NCI-H510A (cell line): ENCODE data around the gene SH3PXD2A.
A peak's percentile ranks its signal among the peaks of the same experiment; 100 is the strongest.
"Not testable (repeated sequence)": the region's sequence is repeated elsewhere in the genome, so short reads cannot be mapped to it uniquely, and the experiment has no call there.

Experiments
- DNase-seq: peaks from one replicate; lab custom pipeline; 2025; lab: John Stamatoyannopoulos, UW

Gene SH3PXD2A

DNA sequence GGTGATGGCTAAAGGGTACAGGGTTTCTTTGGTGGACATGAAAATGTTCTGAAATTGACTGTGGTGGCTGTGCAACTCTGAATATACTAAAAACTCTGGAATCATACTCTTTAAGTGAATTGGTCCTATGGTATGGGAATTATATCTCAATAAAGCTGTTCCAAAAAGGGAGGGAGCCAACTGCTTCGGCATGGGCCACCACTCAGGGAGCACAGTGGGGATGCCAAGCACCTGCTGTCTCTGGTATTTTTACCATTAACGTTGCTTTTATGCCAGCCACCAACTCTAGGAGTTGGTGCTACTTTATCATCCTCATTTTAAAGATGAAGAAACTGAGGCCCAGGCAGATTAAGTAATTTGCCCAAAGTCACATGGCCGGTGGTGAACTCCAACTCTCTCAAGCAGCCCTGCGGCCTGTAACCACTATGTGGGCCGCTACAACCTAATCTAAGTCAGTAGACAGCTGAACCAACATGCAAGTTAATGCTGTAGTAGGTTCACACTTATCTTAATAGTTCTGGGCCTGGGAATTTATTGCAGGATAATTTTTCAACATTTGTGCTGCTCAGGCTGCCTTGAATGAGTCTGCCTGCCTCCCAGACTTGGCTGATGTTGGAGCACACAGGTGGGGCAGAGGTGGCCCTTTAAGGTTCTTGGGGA, 20.8 kb downstream of the SH3PXD2A start:
- DNase-seq: no peak

DNA sequence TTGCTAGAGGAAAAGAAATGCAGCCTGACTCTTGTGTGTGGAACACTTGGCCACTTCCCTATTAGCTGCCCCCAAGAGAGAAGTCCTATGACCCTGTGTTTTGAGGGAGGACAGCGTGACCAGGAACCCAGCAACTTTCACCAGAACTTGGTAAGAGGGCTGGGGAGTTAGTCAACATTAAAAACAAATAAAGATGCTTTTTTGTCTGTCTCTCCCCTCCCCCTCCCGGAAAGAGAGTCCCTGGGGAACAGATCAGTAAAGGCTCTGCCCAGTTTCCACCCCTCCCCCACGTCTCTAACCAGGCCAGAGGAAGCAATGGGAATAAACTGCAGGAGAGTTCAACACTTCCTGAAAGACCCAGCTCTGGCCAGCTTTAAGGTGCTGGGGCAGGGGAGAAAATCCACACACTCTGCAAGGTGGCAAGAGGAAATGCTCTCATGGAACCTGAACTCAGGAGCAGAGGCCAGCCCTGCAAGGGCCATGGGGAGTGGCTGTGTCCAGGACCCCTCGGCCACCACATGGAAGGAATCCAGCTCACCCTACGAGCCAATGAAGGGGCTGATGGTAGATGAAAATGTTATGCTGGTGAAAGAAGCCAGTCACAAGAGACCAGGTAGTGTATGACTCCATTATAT, 21.5 kb downstream of the SH3PXD2A start:
- DNase-seq: peak; percentile 24

DNA sequence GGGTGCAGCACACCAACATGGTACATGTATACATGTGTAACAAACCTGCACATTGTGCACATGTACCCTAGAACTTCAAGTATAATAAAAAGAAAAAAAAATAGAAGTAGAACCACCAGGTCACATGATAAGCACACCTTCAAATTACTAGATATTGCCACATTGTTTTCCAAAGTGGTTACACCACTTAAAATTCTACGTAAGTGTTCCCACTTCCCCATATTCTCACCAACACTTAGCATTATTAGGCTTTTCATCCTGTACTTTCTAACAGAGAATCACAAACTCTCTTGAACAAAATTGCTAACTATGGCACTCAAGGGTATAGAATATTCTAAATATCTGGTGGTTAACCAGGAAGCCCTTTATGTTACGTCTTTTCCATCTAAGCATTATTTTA, 22.6 kb downstream of the SH3PXD2A start:
- DNase-seq: no peak

DNA sequence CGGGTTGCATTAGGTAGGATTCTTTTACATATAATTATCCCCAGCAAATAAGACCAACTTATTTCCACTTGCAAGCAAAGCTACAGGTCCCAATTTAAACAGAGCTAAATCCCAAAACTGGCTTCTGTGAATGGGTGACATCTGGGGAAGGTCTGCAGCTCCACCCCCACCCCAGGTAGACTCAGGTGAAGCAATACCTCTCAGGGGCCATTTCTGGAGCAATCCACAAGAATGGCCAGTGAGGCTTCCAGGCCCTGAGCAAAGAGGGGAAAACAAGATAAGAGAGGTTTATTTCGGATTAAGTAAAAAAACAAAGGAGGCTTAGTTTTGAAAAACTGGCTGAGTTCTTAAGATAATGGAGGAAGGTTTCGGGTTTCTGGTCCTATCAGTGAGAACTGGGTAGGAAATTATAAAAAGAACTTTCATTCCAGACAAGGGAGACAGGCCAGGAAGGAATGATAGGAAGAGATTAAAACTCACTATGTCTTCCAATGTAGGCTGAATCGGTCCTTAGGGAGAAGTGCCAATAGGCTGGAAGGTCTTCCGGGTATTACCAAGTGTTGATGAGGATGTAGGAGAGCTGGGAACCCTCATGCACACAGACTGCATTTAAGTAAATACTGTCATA, 25.4 kb downstream of the SH3PXD2A start:
- DNase-seq: no peak

DNA sequence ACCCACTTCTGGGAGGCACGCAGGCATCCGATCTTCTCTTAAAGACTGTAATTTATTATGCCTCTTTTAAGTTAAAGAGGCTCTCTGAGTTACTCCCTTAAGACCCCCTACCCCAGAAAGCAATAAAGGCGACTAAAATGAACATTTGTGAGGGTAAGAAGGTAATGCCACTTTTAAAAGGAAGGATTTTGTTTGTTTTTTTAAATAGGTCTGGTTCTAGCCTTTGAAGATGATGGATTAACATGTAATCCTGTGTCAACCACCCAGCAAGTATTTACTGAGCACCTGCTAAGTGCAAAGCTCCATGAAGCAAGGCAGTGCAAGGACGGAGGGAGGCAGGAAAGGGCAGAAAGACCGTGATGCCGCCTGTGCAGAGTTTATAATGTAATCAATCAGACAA, 26.1 kb downstream of the SH3PXD2A start:
- no peak for DNase-seq

DNA sequence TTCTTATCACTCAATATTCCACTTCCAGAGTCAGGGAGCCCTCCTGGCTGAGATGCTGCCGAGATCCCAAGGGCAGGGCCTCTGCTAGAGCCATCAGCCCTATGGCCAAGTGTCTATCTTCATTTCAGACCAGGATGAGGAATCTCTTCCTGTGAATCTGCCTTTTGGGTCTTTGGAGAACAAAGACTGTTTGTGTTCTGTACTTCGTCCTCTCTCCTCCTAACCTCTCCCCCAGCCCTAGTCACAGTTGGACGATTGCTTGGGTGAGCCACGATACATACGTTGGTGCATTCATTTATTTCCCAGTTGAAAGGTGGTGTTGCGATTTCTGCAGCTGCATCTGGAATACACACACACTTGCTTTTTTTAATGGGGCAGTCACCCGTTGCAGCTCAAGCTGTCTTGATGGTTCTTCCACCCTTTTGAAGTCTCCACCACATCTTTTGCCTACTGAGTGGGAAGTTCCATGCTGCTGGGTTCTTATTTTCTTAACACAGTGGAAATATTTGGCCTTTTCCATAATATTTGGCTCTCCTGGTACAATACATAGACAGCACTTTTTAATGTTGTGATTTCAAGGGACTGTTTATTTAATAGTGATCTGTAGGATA, 26.7 kb downstream of the SH3PXD2A start:
- no peak for DNase-seq

DNA sequence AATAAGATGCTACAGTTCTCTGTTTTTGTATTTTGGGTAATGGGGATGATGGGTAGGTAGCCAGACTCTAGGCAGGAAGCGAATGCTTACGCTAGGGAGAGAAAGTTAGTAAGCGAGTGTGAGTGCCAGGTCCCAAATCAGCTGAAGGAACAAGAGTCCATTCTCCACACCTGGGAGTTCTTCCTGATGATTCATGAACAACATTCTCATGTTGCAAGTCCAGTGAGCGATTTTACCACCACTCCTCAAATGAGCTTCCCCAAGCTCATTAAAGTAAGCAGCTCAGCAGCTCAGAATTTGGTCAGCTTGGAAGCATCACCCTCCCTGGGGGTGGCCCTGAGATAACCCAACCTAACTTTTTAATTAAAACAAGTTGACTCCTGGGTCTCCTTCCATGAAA, 27.3 kb downstream of the SH3PXD2A start:
- no peak for DNase-seq

DNA sequence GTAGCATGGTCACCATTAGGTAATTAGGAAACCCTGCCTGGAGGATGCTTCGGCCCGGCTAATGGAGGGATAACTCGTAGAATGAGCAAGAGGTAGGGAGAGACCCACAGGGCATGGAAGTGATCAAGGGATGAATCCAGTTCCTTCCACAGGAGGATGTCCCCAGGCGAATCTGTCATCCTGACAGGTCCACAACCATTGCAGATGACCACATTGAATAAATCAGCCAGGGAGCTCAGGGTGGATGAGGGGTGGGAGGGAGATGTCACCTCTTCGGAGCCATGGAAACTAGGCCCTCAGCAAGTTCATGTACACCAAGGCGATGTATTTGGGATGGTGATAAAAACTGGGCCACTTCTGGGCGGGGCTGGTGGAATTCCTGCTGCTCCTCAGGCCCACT, 28.5 kb downstream of the SH3PXD2A start:
- no peak for DNase-seq

DNA sequence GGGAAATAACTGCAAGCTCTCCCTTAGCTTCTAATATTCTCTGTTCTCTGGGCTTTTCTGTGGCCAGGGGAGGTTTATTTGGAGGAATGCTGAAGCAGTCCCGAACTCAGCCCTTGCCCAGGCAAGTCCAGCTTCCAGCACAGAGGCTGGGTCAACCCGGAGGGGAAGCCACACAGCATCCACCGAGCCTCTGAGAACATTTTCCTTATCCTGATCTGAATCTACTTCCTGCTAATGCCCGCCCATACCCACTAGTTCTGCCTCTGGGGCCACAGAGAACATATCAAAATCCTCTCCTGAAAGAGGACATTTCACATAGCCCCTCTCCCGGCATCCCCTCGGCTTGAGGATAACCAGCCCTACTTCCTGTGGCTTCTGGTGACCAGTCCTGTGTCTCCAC, 31.1 kb downstream of the SH3PXD2A start:
- DNase-seq: no peak

DNA sequence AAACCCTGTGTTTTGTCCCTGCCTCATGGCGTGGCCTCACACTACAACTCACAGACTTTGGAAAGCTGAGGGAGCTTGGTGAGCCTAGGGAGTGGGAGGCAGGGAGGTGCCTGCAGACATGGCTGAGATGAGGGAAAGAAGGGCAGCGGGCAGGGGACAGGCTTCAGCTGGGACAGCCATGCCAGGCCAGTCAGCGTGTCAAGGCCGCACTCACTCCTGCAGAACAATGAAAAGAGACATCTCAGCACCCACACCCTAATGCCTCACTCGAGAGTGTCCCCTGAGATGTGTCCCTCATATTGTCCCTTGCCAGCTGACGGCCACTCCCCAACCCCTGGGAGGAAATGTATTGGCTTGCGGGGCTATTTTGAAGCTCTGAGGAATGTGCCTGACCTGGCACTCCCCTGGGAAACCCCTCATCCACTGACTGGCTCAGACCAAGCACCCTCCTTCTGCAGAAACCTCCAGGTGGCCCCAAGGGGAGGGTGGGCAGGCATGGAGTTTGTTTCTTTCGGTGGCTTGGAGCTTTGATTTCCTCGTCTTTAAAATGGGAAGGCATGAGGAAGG, 31.6 kb downstream of the SH3PXD2A start:
- DNase-seq: no peak

DNA sequence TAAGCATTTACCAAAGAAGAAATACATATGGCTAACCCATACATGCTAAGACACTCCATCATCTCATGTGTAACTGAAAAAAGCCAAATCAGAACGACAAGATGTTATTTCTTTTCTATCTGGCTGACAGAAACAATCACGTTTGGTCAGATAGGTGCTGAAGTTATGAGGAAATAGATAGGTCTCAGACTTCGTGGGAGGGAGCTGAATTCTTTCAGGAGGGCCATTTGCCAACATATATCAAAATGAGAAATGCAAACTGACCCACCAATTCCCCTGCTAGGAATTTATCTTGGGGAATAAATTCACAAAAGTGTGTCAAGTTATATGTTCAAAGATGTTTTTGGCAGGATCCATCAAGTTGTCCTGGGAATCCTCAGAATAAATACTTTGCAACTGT, 32.6 kb downstream of the SH3PXD2A start:
- no peak for DNase-seq

DNA sequence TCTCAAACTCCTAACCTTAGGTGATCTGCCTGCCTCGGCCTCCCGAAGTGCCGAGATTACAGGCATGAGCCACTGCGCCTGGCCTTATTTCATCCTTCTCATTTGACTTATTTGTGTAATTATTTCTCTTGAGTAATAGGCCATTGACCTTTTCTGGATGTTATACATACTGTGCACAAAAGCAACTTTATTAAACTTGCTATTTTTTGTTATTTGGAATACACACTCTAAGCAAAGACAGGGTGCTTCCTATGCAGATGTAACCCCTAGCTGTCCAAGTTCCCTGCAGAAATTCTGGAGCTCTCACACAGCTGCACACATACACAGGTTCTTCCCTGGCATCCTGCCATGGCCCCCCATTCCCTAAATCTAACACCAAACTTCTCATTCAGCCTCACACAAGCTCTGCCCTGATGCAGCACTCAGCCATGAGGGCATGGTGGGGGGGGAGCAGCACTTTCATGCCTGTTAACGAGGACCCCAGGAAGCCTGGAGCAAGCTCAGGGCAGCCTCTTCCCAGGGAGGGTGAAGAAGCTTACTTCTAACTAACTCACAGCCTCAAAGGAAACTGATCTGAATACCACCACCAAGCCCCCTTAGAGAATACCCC, 33.2 kb downstream of the SH3PXD2A start:
- DNase-seq: no peak

DNA sequence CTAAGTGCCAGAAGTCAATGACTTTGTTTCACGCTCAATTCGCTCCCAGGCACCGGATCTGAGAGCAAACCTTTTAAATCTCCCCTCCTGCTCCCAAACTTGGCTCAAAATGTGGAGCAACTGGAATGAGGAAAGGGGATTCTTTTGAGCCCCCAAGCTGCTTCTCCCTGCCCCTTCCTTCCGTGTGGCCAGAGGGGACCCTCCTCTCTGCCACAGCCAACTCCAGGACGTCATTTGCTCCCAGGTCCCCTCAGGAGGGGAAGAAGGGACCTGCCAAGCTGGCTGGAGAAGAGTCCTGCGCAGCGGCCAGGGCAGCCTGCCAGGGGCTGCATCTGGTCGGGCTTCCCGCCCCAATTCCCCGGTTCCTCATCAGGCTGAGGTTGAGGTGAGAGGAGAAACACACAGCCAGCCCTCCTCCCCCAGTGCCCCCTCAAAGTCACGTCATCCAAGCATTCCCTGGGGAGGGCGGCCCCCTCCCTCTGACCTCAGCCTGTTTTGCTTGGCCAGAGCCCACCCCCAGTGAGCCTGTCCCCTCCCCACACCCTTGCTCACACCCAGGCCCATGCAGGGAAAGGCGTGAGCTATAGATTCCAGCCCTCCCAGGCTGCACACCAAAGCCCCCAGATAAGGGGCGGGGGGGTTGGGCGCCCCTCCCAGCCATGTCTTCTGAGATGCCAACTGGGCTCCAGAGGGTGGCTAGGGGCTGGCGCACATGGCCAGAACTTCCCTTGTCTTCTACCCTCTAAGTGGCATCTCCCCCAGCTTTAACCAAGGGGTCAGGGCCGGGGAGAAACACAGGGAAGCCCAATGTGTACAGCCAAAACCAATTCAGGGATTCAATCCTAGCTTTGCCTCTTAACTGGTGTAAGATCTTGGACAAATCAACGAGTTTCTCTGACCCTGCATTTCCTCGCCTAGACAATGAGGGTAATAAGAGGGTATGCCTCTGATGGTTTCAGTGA, 35.0 kb downstream of the SH3PXD2A start:
- no peak for DNase-seq

DNA sequence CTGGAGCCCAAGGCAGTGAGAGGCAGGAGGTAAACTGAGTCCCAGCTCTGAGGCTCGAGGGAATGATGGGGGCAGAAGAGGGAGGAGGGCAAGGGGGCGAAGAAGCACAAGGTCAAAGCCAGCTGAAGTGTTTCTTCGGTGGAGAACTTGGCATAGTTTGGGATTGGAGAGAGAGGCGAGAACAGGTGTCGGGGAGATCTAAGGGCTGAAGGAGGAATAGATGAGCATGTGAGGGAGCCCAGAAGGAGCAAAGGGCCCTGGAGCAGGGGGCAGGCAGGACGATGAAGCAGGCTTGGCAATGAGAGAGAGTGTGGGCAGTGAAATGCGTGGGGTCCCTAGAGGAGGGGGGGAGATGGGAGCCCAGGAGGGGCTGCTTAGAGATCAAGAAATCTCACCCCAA, 35.9 kb downstream of the SH3PXD2A start:
- no peak for DNase-seq

DNA sequence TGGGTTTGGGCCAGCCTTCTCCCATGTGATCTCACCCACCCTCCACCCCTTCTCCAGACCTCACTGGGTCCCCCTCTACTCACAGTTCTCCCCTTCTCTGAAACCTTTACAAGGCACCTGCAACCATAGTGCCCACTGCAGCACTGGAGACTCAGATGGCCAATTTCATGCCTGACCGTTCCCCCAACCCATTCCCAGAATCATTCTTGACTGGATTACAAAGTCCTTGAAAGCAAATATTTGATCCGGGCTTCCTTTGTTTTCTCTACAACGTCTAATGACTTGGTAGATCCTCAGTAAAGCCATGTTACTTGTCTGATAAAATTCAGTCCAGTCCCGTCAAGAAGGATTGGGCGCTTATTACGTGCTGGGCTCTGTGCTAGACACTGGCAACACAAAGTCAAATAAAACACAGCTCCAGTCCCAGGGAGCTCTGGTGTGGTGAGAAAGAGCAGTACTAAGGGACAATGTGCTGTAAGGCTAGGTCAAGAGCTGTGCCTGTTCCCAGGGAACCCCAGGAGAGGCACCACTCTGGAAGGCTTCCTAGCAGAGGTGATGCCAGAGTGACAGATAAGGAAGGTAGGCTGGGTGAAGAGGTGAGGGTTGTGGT, 36.5 kb downstream of the SH3PXD2A start:
- DNase-seq: no peak

DNA sequence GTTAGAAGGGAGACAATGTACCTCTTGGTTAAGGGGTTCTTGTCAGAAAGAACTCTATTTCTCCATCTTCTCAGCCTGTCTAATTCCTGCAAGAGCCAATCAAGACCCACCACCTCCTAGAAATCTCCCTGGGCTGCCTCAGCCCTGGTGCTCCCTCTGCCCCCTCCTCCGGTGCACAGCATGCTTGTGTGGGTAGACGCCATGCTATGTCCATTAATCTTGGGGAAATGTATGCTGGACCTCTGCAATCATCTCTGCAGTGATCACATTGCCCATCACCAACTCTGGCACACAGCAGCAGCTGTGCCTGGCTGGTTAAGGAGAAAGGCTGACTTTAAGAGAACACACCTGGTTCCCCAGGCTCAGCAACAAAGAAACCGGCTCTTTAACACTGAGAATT, 37.3 kb downstream of the SH3PXD2A start:
- no peak for DNase-seq

DNA sequence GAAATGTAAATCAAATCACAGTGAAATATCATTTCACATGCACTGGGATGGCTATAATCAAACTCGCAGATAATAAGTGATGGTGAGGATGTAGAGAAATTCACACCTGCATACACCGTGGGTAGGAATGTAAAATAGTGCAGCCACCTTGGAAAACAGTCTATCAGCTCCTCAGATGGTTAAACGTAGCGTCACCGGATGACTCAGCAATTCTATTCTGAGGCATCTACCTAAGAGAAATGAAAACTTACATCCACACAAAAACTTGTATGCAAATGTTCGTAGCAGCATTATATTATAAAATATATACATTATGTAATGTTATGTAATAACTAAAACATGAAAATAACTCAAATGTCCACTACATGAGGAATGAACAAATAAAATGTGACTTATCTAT, 38.9 kb downstream of the SH3PXD2A start:
- no peak for DNase-seq

DNA sequence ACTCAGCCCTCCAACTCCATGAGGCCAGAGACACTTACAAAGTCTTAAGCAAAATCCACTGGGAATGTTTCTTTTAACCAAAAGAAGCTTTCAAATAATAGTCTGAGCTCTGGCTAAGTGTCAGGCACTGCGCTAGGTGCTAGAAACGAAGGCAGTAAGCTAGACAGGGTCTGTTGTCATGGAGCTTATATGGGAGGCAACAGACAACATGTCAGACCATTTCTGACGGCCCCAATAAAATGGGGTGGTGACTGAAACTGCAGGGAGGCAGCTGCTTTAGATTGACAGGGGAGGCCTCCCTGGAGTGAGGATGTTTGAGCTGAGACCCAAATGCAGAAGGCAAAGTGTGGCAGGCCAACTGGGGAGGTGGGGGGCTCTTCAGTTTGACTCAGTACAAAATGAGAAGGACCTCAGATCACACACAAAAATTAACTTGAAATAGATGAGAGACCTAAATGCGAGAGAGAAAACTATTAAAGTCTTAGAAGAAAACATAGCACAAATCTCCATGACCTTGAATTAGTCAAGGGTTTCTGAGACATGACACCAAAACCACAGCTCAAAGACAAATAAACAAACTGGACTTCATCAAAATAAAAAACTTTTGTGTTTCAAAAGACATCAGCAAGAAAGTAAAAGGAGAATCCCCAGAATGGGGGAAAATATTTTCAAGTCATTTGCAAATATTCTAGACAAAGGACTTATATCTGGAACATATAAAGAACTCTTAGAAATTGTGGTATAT, 40.6 kb downstream of the SH3PXD2A start:
- no peak for DNase-seq

DNA sequence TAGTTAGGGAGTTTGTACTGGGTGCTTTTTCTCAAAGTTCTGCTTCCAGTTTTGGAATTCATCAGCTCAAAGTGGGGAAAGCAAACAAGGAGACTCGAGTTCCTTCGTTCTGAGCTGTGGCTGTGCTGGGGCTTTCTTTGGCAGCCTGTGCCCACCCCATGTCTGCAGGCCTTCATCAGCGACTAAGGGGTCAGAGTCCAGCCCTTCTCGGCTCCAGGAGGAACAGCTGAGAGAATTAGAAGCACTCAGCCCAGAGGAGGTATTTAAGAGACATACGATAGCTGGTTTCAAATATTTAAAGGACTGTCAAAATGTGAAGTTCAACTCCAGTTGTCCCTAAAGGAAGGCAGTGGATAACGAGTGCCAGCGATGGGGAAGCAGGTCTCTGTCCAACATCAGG, 41.3 kb downstream of the SH3PXD2A start:
- DNase-seq: no peak

DNA sequence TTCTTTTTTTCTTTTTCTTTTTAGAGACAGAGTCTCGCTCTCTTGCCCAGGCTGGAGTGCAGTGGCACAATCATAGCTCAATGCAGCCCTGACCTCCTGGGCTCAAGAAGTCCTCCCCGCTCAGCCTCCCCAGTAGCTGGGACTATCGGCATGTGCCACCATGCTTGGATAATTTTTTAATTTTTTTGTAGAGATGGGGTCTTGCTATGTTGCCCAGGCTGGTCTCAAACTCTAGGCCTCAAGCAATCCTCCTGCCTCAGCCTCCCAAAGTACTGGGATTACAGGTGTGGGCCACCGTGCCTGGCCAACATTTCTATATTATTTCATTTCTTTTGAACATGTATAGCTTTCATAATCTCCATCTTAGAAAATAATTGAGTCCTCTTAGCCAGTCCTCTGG, 42.1 kb downstream of the SH3PXD2A start:
- DNase-seq: not testable (repeated sequence)
